ENCODE data around the gene C16orf87. TPM values are rescaled to one million over a fixed set of nuclear protein-coding genes. Genes with fewer than 3 reads are reported as not detected.

C16orf87 gene
- total RNA-seq, 1 experiment from 2014 or later: 10.2 TPM

DNA sequence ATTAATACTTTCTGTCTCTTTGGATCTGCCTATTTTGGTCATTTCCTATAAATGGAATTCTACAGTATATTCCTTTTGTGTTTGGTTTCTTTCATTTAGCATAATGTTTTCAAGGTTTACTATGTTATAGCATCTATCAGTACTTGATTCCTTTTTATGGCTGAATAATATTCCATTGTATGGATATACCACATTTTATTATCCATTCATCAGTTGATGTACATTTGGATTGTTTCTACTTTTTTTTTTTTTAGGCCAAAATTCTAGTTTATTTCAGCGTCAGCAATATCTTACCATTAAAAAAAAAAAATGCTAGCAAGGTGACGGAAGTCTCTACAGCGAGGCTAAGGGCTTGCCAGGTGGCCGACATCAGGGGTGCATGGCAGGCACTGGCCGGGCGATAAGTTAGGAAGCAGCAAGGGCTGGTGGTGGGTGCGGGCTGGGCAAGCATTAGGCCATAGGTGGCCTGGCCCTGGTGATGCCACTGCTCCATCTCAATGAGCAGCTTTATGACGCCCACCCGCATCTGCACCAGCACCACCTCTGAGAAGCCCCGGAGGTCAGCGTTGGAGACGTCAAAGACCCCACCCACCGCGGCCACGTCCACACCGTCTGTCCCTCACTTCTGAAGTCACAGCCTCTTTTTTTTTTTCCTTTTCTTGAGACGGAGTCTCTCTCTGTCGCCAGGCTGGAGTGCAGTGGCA is 11.4 kb upstream of the C16orf87 start:
- Histone ChIP-seq H3K9ac (ENCODE audit: low read length) (no peak overlapping the region), H2AFZ (ENCODE audit: low read depth, low read length, poor library complexity, severe bottlenecking) (no peak overlapping the region), H3K4me3 (replicated peaks in 1 of 2; ENCODE audit: low read depth in 1 of 2, low read length in 2 of 2) (no peak overlapping the region), H3K36me3 (ENCODE audit: control insufficient read depth in 1 of 2, insufficient read depth in 2 of 2, low read length in 2 of 2) (no peaks in the 10 kb centered on the region), H3K4me2 (ENCODE audit: low read length) (no peak overlapping the region), H4K20me1 (ENCODE audit: insufficient read depth) (no peaks in the 10 kb centered on the region), H3K27ac (ENCODE audit: low read depth, low read length) (no peak overlapping the region), H3K4me1 (ENCODE audit: control insufficient read depth in 1 of 2, insufficient read depth in 2 of 2, low read length in 2 of 2) (no peaks in the 10 kb centered on the region), H3K27me3 (ENCODE audit: insufficient read depth, low read length) (no peaks in the 10 kb centered on the region), H3K9me3 (ENCODE audit: control insufficient read depth in 1 of 2, insufficient read depth in 1 of 2, low read depth in 1 of 2, low read length in 2 of 2) (no peaks in the 10 kb centered on the region), H3K79me2 (ENCODE audit: insufficient read depth, low read length) (no peaks in the 10 kb centered on the region), H3K9me2 (ENCODE audit: insufficient read depth) (no peaks in the 10 kb centered on the region)
- no peak for TF ChIP-seq ELF1 (IDR thresholded peaks at IDR 0.05; ENCODE audit: borderline replicate concordance, low read depth)
- TF ChIP-seq, protein P1, sequence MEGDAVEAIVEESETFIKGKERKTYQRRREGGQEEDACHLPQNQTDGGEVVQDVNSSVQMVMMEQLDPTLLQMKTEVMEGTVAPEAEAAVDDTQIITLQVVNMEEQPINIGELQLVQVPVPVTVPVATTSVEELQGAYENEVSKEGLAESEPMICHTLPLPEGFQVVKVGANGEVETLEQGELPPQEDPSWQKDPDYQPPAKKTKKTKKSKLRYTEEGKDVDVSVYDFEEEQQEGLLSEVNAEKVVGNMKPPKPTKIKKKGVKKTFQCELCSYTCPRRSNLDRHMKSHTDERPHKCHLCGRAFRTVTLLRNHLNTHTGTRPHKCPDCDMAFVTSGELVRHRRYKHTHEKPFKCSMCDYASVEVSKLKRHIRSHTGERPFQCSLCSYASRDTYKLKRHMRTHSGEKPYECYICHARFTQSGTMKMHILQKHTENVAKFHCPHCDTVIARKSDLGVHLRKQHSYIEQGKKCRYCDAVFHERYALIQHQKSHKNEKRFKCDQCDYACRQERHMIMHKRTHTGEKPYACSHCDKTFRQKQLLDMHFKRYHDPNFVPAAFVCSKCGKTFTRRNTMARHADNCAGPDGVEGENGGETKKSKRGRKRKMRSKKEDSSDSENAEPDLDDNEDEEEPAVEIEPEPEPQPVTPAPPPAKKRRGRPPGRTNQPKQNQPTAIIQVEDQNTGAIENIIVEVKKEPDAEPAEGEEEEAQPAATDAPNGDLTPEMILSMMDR (IDR thresholded peaks at IDR 0.05 in 2 of 3, conservative IDR thresholded peaks at IDR 0.05 in 1 of 3; ENCODE audit: borderline replicate concordance in 1 of 3, insufficient read depth in 1 of 3, low read depth in 2 of 3, low read length in 2 of 3): no peak
- no peak for TF ChIP-seq CEBPB (IDR thresholded peaks at IDR 0.05; ENCODE audit: low read depth)
- TF ChIP-seq POLR2AphosphoS5 (IDR thresholded peaks at IDR 0.05; ENCODE audit: low read depth, low read length): no peak
- no peak for TF ChIP-seq EGR1 (IDR thresholded peaks at IDR 0.05; ENCODE audit: low read depth)
- no peak for TF ChIP-seq FOSL1 (IDR thresholded peaks at IDR 0.05; ENCODE audit: low read depth)
- no peak for TF ChIP-seq TCF7L2 (IDR thresholded peaks at IDR 0.05; ENCODE audit: borderline replicate concordance, extremely low read depth, insufficient read depth, insufficient read length)
- RAD21 ChIA-PET (ENCODE audit: low non-redundant PET in 1 of 2, low total read pairs in 2 of 2, uncharacterized antibody in 2 of 2, unreplicated experiment in 2 of 2): no interaction called here
- intact Hi-C loops (cut with micrococcal nuclease): no loop called here
- POLR2A ChIA-PET: no interaction called here
- DNase-seq (ENCODE audit: low read depth, low spot score) (no peak), ATAC-seq (no peak)
- CTCF ChIA-PET: no interaction called here
- no TSS peak for BruUV-seq (replicated peaks)

DNA sequence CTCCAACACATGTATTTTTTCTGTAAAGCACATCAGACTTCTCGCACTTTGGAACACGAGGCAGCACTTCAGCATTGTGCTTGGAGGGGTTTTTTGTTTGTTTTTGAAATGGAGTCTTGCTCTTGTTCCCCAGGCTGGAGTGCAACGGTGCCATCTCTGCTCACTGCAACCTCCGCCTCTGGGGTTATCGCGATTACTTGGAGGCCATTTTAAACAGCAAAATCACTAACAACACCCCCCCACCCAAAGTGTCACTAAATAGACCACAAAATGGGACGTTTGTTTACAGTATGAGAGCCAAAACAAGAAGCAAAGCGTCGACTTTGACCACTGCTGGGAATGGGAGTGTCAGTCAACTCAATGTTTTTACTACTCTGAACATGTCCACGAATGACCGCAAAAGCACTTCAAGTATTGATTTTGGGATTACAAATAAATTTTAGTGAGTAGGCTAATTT is 9.0 kb upstream of the C16orf87 start:
- no peak overlapping the region for H3K4me2 ChIP-seq (ENCODE audit: low read length)
- no peak overlapping the region for H2AFZ ChIP-seq (ENCODE audit: low read depth, low read length, poor library complexity, severe bottlenecking)
- no peak overlapping the region for H3K4me3 ChIP-seq (replicated peaks in 1 of 2; ENCODE audit: low read depth in 1 of 2, low read length in 2 of 2)
- no peak for ATAC-seq
- H3K79me2 ChIP-seq (ENCODE audit: insufficient read depth, low read length): no peaks in the 10 kb centered on the region
- no peaks in the 10 kb centered on the region for H3K36me3 ChIP-seq (ENCODE audit: control insufficient read depth in 1 of 2, insufficient read depth in 2 of 2, low read length in 2 of 2)
- DNase-seq (ENCODE audit: low read depth, low spot score): no peak
- no peaks in the 10 kb centered on the region for H3K9me2 ChIP-seq (ENCODE audit: insufficient read depth)
- no peak overlapping the region for H3K9ac ChIP-seq (ENCODE audit: low read length)
- ChIA-PET POLR2A (no interaction called here), CTCF (interaction anchor here (0.8 kb wide), 1 partner anchor 14 kb away, joined by 3 read pairs; no protein-coding TSS in a partner anchor), RAD21 (ENCODE audit: low non-redundant PET in 1 of 2, low total read pairs in 2 of 2, uncharacterized antibody in 2 of 2, unreplicated experiment in 2 of 2) (no interaction called here)
- no TSS peak for BruUV-seq (replicated peaks)
- H3K4me1 ChIP-seq (ENCODE audit: control insufficient read depth in 1 of 2, insufficient read depth in 2 of 2, low read length in 2 of 2): no peaks in the 10 kb centered on the region
- no peaks in the 10 kb centered on the region for H3K9me3 ChIP-seq (ENCODE audit: control insufficient read depth in 1 of 2, insufficient read depth in 1 of 2, low read depth in 1 of 2, low read length in 2 of 2)
- no peaks in the 10 kb centered on the region for H3K27me3 ChIP-seq (ENCODE audit: insufficient read depth, low read length)
- intact Hi-C loops (cut with micrococcal nuclease): no loop called here
- H3K27ac ChIP-seq (ENCODE audit: low read depth, low read length): no peak overlapping the region
- H4K20me1 ChIP-seq (ENCODE audit: insufficient read depth): no peaks in the 10 kb centered on the region
- TF ChIP-seq EZH2 (IDR thresholded peaks at IDR 0.05): no peak
- no peak for TF ChIP-seq EGR1 (IDR thresholded peaks at IDR 0.05; ENCODE audit: low read depth)
- TF ChIP-seq, protein P2, sequence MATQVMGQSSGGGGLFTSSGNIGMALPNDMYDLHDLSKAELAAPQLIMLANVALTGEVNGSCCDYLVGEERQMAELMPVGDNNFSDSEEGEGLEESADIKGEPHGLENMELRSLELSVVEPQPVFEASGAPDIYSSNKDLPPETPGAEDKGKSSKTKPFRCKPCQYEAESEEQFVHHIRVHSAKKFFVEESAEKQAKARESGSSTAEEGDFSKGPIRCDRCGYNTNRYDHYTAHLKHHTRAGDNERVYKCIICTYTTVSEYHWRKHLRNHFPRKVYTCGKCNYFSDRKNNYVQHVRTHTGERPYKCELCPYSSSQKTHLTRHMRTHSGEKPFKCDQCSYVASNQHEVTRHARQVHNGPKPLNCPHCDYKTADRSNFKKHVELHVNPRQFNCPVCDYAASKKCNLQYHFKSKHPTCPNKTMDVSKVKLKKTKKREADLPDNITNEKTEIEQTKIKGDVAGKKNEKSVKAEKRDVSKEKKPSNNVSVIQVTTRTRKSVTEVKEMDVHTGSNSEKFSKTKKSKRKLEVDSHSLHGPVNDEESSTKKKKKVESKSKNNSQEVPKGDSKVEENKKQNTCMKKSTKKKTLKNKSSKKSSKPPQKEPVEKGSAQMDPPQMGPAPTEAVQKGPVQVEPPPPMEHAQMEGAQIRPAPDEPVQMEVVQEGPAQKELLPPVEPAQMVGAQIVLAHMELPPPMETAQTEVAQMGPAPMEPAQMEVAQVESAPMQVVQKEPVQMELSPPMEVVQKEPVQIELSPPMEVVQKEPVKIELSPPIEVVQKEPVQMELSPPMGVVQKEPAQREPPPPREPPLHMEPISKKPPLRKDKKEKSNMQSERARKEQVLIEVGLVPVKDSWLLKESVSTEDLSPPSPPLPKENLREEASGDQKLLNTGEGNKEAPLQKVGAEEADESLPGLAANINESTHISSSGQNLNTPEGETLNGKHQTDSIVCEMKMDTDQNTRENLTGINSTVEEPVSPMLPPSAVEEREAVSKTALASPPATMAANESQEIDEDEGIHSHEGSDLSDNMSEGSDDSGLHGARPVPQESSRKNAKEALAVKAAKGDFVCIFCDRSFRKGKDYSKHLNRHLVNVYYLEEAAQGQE (IDR thresholded peaks at IDR 0.05; ENCODE audit: low read depth): no peak
- TF ChIP-seq RAD21 (IDR thresholded peaks at IDR 0.05; ENCODE audit: low read depth): no peak
- TF ChIP-seq, protein P3, sequence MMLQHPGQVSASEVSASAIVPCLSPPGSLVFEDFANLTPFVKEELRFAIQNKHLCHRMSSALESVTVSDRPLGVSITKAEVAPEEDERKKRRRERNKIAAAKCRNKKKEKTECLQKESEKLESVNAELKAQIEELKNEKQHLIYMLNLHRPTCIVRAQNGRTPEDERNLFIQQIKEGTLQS (IDR thresholded peaks at IDR 0.05): no peak
- no peak for TF ChIP-seq CEBPB (IDR thresholded peaks at IDR 0.05; ENCODE audit: low read depth)
- TF ChIP-seq JUND (IDR thresholded peaks at IDR 0.05): no peak

Data from HCT116 (cell line).